Activated T-helper 2 cell treated with anti-CD3 and anti-CD28 coated beads, Interferon-gamma antibody, Interleukin-2, Interleukin-4, amounts not matched to agents 10 μg/mL and 5 μg/mL and 100 μg/mL, durations not matched to agents 14 hours and 24 hours and 36 hours (primary cell): ENCODE measurements around the gene APPBP2. TPM values are rescaled to one million over a fixed set of nuclear protein-coding genes. Genes with fewer than 3 reads are reported as not detected.
"Not testable (repeated sequence)": the region's sequence is repeated elsewhere in the genome, so short reads cannot be mapped to it uniquely, and the experiment has no call there.

Experiments
- DNase-seq: peaks from one replicate; pipeline ENCODE4 v3.0.0; 2021; ENCODE audit warnings: low spot score
- H3K27ac Mint-ChIP-seq: one replicate; pipeline ENCODE4 v1.8.0; 2021; ENCODE audit warnings: mixed read lengths
- H3K27me3 Mint-ChIP-seq: one replicate; pipeline ENCODE4 v1.8.0; 2021; ENCODE audit warnings: low read depth, mixed read lengths
- H3K36me3 Mint-ChIP-seq: one replicate; pipeline ENCODE4 v1.8.0; 2021; ENCODE audit warnings: low read depth, mixed read lengths
- H3K4me1 Mint-ChIP-seq: one replicate; pipeline ENCODE4 v1.8.0; 2021; ENCODE audit warnings: low read depth, mixed read lengths
- H3K4me3 Mint-ChIP-seq: one replicate; pipeline ENCODE4 v1.8.0; 2021; ENCODE audit warnings: low read depth, mild to moderate bottlenecking, moderate library complexity, mixed read lengths
- H3K9me3 Mint-ChIP-seq: one replicate; pipeline ENCODE4 v1.8.0; 2021; ENCODE audit warnings: mixed read lengths
- intact Hi-C: fragments of 100-400 bp; cut with micrococcal nuclease; formaldehyde crosslinking; loops from one replicate; pipeline ENCODE4 v1.15.1; 2023
- total RNA-seq: library from RNA; stranded (reverse); gene quantifications from 2 replicates; pipeline ENCODE4 v1.2.3, GENCODE V29; 2022

APPBP2 gene
- total RNA-seq, result 23.2 and 26.9 TPM in 2 replicates

- H3K9me3 Mint-ChIP-seq, result no peaks in the 10 kb centered on the region
- peak within 1 kb of the TSS; percentile 92 for H3K27ac Mint-ChIP-seq
- intact Hi-C loops, result loop anchor here (2.0 to 5.0 kb wide), 3 partner anchors 75 to 634 kb away; partner anchors contain the start of genes PPM1D, RPS6KB1 and TUBD1
Observed at GRCh38 chr17:60525685-60526514, at the start of gene APPBP2. Gene APPBP2, minus strand, starts transcription at chr17:60526242. Its CDS starts 311 bp downstream, at chr17:60525931.

GRCh38 chr17:60573236-60574051 is 47.4 kb upstream of the APPBP2 start:
- Mint-ChIP-seq H3K36me3 (no peaks in the 10 kb centered on the region), H3K27ac (no peak overlapping the region), H3K4me1 (peaks cover 7% of the 10 kb centered on the region), H3K27me3 (peaks cover 19% of the 10 kb centered on the region), H3K9me3 (no peaks in the 10 kb centered on the region), H3K4me3 (no peak overlapping the region)
- intact Hi-C loops, result no loop called here
- DNase-seq, result no peak

More at GRCh38 chr17:60525685-60526514, at the start of gene APPBP2:
- H3K27me3 Mint-ChIP-seq, result no peaks in the 10 kb centered on the region
- H3K4me1 Mint-ChIP-seq, result peaks cover 29% of the 10 kb centered on the region
- peaks cover 14% of the 10 kb centered on the region for H3K36me3 Mint-ChIP-seq
- peak within 1 kb of the TSS; percentile 99 for H3K4me3 Mint-ChIP-seq
- peak; percentile 68 for DNase-seq

- Mint-ChIP-seq H3K9me3 (no peaks in the 10 kb centered on the region), H3K27ac (no peak overlapping the region), H3K27me3 (peaks cover 2% of the 10 kb centered on the region), H3K4me3 (no peak overlapping the region), H3K36me3 (no peaks in the 10 kb centered on the region), H3K4me1 (peaks cover 2% of the 10 kb centered on the region)
- DNase-seq, result no peak
- intact Hi-C loops, result no loop called here
Observed at GRCh38 chr17:60565233-60565632, 39.2 kb upstream of the APPBP2 start.

GRCh38 chr17:60563743-60564142 is 37.7 kb upstream of the APPBP2 start:
- peaks cover 2% of the 10 kb centered on the region for H3K4me1 Mint-ChIP-seq

GRCh38 chr17:60562421-60562820 is 36.4 kb upstream of the APPBP2 start:
- H3K27me3 Mint-ChIP-seq, result peaks cover 2% of the 10 kb centered on the region
- peaks cover 19% of the 10 kb centered on the region for H3K9me3 Mint-ChIP-seq
- no peak for DNase-seq
- no peaks in the 10 kb centered on the region for H3K4me1 Mint-ChIP-seq
- intact Hi-C loops, result no loop called here
- H3K27ac Mint-ChIP-seq, result no peak overlapping the region
- no peak overlapping the region for H3K4me3 Mint-ChIP-seq
- no peaks in the 10 kb centered on the region for H3K36me3 Mint-ChIP-seq

More at GRCh38 chr17:60563743-60564142, 37.7 kb upstream of the APPBP2 start:
- Mint-ChIP-seq H3K36me3 (no peaks in the 10 kb centered on the region), H3K27ac (no peak overlapping the region), H3K9me3 (peaks cover 5% of the 10 kb centered on the region), H3K27me3 (peaks cover 2% of the 10 kb centered on the region), H3K4me3 (no peak overlapping the region)
- DNase-seq, result no peak
- intact Hi-C loops, result no loop called here

GRCh38 chr17:60560860-60561257 is 34.8 kb upstream of the APPBP2 start:
- H3K9me3 Mint-ChIP-seq, result peaks cover 26% of the 10 kb centered on the region
- H3K36me3 Mint-ChIP-seq, result no peaks in the 10 kb centered on the region
- H3K27ac Mint-ChIP-seq, result no peak overlapping the region
- H3K4me3 Mint-ChIP-seq, result no peak overlapping the region
- intact Hi-C loops, result no loop called here
- peaks cover 2% of the 10 kb centered on the region for H3K27me3 Mint-ChIP-seq
- H3K4me1 Mint-ChIP-seq, result no peaks in the 10 kb centered on the region
- no peak for DNase-seq

- Mint-ChIP-seq H3K4me3 (no peak overlapping the region), H3K27me3 (peaks cover 2% of the 10 kb centered on the region), H3K27ac (no peak overlapping the region), H3K36me3 (no peaks in the 10 kb centered on the region), H3K9me3 (peaks cover 26% of the 10 kb centered on the region), H3K4me1 (no peaks in the 10 kb centered on the region)
- no peak for DNase-seq
- intact Hi-C loops, result no loop called here
Observed at GRCh38 chr17:60559995-60560859, 34.2 kb upstream of the APPBP2 start.

- H3K4me1 Mint-ChIP-seq, result no peaks in the 10 kb centered on the region
Observed at GRCh38 chr17:60559659-60559994, 33.6 kb upstream of the APPBP2 start.

GRCh38 chr17:60557805-60558204 is 31.8 kb upstream of the APPBP2 start:
- Mint-ChIP-seq H3K4me1 (no peaks in the 10 kb centered on the region), H3K27me3 (peaks cover 2% of the 10 kb centered on the region), H3K9me3 (peaks cover 28% of the 10 kb centered on the region), H3K36me3 (no peaks in the 10 kb centered on the region), H3K4me3 (no peak overlapping the region), H3K27ac (no peak overlapping the region)
- DNase-seq, result no peak
- intact Hi-C loops, result no loop called here

More at GRCh38 chr17:60559659-60559994, 33.6 kb upstream of the APPBP2 start:
- no peak overlapping the region for H3K27ac Mint-ChIP-seq
- H3K9me3 Mint-ChIP-seq, result peaks cover 26% of the 10 kb centered on the region
- intact Hi-C loops, result no loop called here
- peaks cover 2% of the 10 kb centered on the region for H3K27me3 Mint-ChIP-seq
- H3K36me3 Mint-ChIP-seq, result no peaks in the 10 kb centered on the region
- H3K4me3 Mint-ChIP-seq, result no peak overlapping the region
- no peak for DNase-seq

- intact Hi-C loops, result no loop called here
- Mint-ChIP-seq H3K36me3 (no peaks in the 10 kb centered on the region), H3K4me1 (no peaks in the 10 kb centered on the region), H3K27ac (no peak overlapping the region), H3K9me3 (peaks cover 29% of the 10 kb centered on the region), H3K4me3 (no peak overlapping the region), H3K27me3 (no peaks in the 10 kb centered on the region)
- no peak for DNase-seq
Observed at GRCh38 chr17:60555786-60556185, 29.7 kb upstream of the APPBP2 start.

- no peak overlapping the region for H3K27ac Mint-ChIP-seq
- H3K27me3 Mint-ChIP-seq, result no peaks in the 10 kb centered on the region
- intact Hi-C loops, result no loop called here
- no peak overlapping the region for H3K4me3 Mint-ChIP-seq
- no peaks in the 10 kb centered on the region for H3K4me1 Mint-ChIP-seq
- no peaks in the 10 kb centered on the region for H3K36me3 Mint-ChIP-seq
- H3K9me3 Mint-ChIP-seq, result peaks cover 29% of the 10 kb centered on the region
- no peak for DNase-seq
Observed at GRCh38 chr17:60554377-60554788, 28.3 kb upstream of the APPBP2 start.

- H3K9me3 Mint-ChIP-seq, H3K27ac Mint-ChIP-seq, intact Hi-C loops, DNase-seq, H3K36me3 Mint-ChIP-seq, H3K27me3 Mint-ChIP-seq, H3K4me1 Mint-ChIP-seq, H3K4me3 Mint-ChIP-seq: not testable (repeated sequence)
Observed at GRCh38 chr17:60552255-60552654, 26.2 kb upstream of the APPBP2 start.
